SK-N-SH treated with all-trans-retinoic acid at 6 μM for 48 hours (cell line): ENCODE measurements around the gene TXNDC16.

ENCODE experiments used
- ATAC-seq: fragments of 200-7000 bp; cut with Tn5 transposase; 3 replicates; pipeline ENCODE4 v1.9.1; 2020; ENCODE audit warnings: mild to moderate bottlenecking, moderate library complexity
- ARNTL ChIP-seq: fragments of 450-650 bp; formaldehyde crosslinking; IDR thresholded peaks from 2 replicates; pipeline ENCODE4 v1.5.0; 2020; ENCODE audit warnings: low read depth, mild to moderate bottlenecking, moderate library complexity, borderline replicate concordance
- BACH2 ChIP-seq: fragments of 250-450 bp; sonication (Bioruptor Pico); IDR thresholded peaks from 2 replicates; pipeline ENCODE4 v1.9.0; 2021; ENCODE audit warnings: mild to moderate bottlenecking, borderline replicate concordance
- CREB5 ChIP-seq: fragments of 250-450 bp; sonication (Bioruptor Pico); IDR thresholded peaks from 2 replicates; pipeline ENCODE4 v1.5.1; 2020; ENCODE audit warnings: low read depth, mild to moderate bottlenecking, moderate library complexity
- CSRNP3 ChIP-seq: fragments of 250-450 bp; sonication (Bioruptor Pico); IDR thresholded peaks from 2 replicates; pipeline ENCODE4 v1.5.1; 2021; ENCODE audit warnings: mild to moderate bottlenecking, moderate library complexity
- ESRRG ChIP-seq: fragments of 250-450 bp; sonication (Bioruptor Pico); IDR thresholded peaks from 2 replicates; pipeline ENCODE4 v1.6.1; 2021; ENCODE audit warnings: mild to moderate bottlenecking
- ISL1 ChIP-seq: fragments of 250-450 bp; sonication (Bioruptor Pico); IDR thresholded peaks from 2 replicates; pipeline ENCODE4 v2.1.2; 2022; ENCODE audit warnings: mild to moderate bottlenecking, moderate library complexity
- OSR1 ChIP-seq: fragments of 250-450 bp; sonication (Bioruptor Pico); IDR thresholded peaks from 2 replicates; pipeline ENCODE4 v1.8.0; 2022; ENCODE audit warnings: moderate library complexity, mild to moderate bottlenecking, inconsistent platforms
- POU6F1 ChIP-seq: fragments of 250-450 bp; sonication (Bioruptor Pico); IDR thresholded peaks from 2 replicates; pipeline ENCODE4 v1.8.0; 2021; ENCODE audit warnings: low read depth, mild to moderate bottlenecking, moderate library complexity, borderline replicate concordance
- PPARA ChIP-seq: fragments of 250-450 bp; sonication (Bioruptor Pico); IDR thresholded peaks from 2 replicates; pipeline ENCODE4 v1.5.0; 2020; ENCODE audit warnings: mild to moderate bottlenecking, borderline replicate concordance
- RARB ChIP-seq: fragments of 250-450 bp; sonication (Bioruptor Pico); IDR thresholded peaks from 2 replicates; pipeline ENCODE4 v1.8.0; 2021; ENCODE audit warnings: mild to moderate bottlenecking, moderate library complexity
- SNAI2 ChIP-seq: fragments of 250-450 bp; sonication (Bioruptor Pico); IDR thresholded peaks from 2 replicates; pipeline ENCODE4 v1.5.0; 2020; ENCODE audit warnings: mild to moderate bottlenecking, moderate library complexity
- TCF4 ChIP-seq: fragments of 250-450 bp; sonication (Bioruptor Pico); IDR thresholded peaks from 2 replicates; pipeline ENCODE4 v1.8.0; 2021; ENCODE audit warnings: mild to moderate bottlenecking, moderate library complexity, borderline replicate concordance
- TOX ChIP-seq: fragments of 250-450 bp; sonication (Bioruptor Pico); IDR thresholded peaks from 2 replicates; pipeline ENCODE4 v1.8.0; 2021; ENCODE audit warnings: mild to moderate bottlenecking, moderate library complexity, borderline replicate concordance
- TSHZ2 ChIP-seq: fragments of 250-450 bp; sonication (Bioruptor Pico); IDR thresholded peaks from 2 replicates; pipeline ENCODE4 v1.5.0; 2020; ENCODE audit warnings: mild to moderate bottlenecking, moderate library complexity
- ZC3H10 ChIP-seq: fragments of 250-450 bp; sonication (Bioruptor Pico); IDR thresholded peaks from 2 replicates; pipeline ENCODE4 v1.5.1; 2021; ENCODE audit warnings: mild to moderate bottlenecking, moderate library complexity
- ZFP3 ChIP-seq: fragments of 250-450 bp; sonication (Bioruptor Pico); IDR thresholded peaks from 2 replicates; pipeline ENCODE4 v1.5.0; 2020; ENCODE audit warnings: mild to moderate bottlenecking, moderate library complexity
- ZNF565 ChIP-seq: fragments of 450-650 bp; formaldehyde crosslinking; conservative IDR thresholded peaks from 2 replicates; pipeline ENCODE4 v1.5.0; 2020; ENCODE audit warnings: low read depth, mild to moderate bottlenecking, moderate library complexity
- ZNF70 ChIP-seq: fragments of 450-650 bp; formaldehyde crosslinking; IDR thresholded peaks from 2 replicates; pipeline ENCODE4 v1.5.0; 2020; ENCODE audit warnings: mild to moderate bottlenecking, moderate library complexity
- ZNF8 ChIP-seq: fragments of 450-650 bp; formaldehyde crosslinking; IDR thresholded peaks from 2 replicates; pipeline ENCODE4 v1.5.0; 2020; ENCODE audit warnings: mild to moderate bottlenecking, moderate library complexity

TXNDC16 gene

GRCh38 chr14:52413729-52414408 lies 138.4 kb downstream of the TXNDC16 start (continued):
- TF ChIP-seq ZFP3 (CRISPR knock-in tag): no peak
- TF ChIP-seq BACH2 (CRISPR knock-in tag): no peak
- no peak for TF ChIP-seq CSRNP3 (CRISPR knock-in tag)
- TF ChIP-seq TOX (CRISPR knock-in tag): no peak
- no peak for TF ChIP-seq TCF4 (CRISPR knock-in tag)
- TF ChIP-seq RARB (CRISPR knock-in tag): no peak
- TF ChIP-seq ISL1 (CRISPR knock-in tag): no peak

- TF ChIP-seq SNAI2 (CRISPR knock-in tag) (0 out of 2 replicates have a peak, but pooled peaks have one; percentile 33), ISL1 (CRISPR knock-in tag) (peak; percentile 50), TOX (CRISPR knock-in tag) (0 out of 2 replicates have a peak, but pooled peaks have one; percentile 20), PPARA (CRISPR knock-in tag) (no peak)
- ATAC-seq: peak; percentile 81
Measured at GRCh38 chr14:52412426-52412825, 139.9 kb downstream of the TXNDC16 start.

- no peak for TF ChIP-seq SNAI2 (CRISPR knock-in tag)
- no peak for TF ChIP-seq OSR1 (CRISPR knock-in tag)
- TF ChIP-seq TCF4 (CRISPR knock-in tag): no peak
- TF ChIP-seq ARNTL (CRISPR knock-in tag): no peak
- no peak for TF ChIP-seq ZC3H10 (CRISPR knock-in tag)
- no peak for ATAC-seq
Measured at GRCh38 chr14:52405314-52405713, 147.0 kb downstream of the TXNDC16 start.

- TF ChIP-seq TOX (CRISPR knock-in tag) (no peak), TSHZ2 (no peak), ZNF565 (CRISPR knock-in tag) (no peak)
- TF ChIP-seq, all 23 proteins: peak for 0
- no peak; the same call in 1 of the 3 replicates for ATAC-seq
Measured at GRCh38 chr14:52402812-52403526, 149.3 kb downstream of the TXNDC16 start.

- ATAC-seq: no peak
- no peak for TF ChIP-seq CSRNP3 (CRISPR knock-in tag)
- TF ChIP-seq ZNF8 (CRISPR knock-in tag): no peak
- no peak for TF ChIP-seq TCF4 (CRISPR knock-in tag)
- no peak for TF ChIP-seq ESRRG (CRISPR knock-in tag)
- TF ChIP-seq CREB5 (CRISPR knock-in tag): no peak
- TF ChIP-seq POU6F1: no peak
- no peak for TF ChIP-seq BACH2 (CRISPR knock-in tag)
- TF ChIP-seq PPARA (CRISPR knock-in tag): no peak
- no peak for TF ChIP-seq ZC3H10 (CRISPR knock-in tag)
- no peak for TF ChIP-seq TSHZ2
- TF ChIP-seq ZFP3 (CRISPR knock-in tag): no peak
- TF ChIP-seq SNAI2 (CRISPR knock-in tag): no peak
- TF ChIP-seq ZNF70 (CRISPR knock-in tag): no peak
Measured at GRCh38 chr14:52400846-52401245, 151.5 kb downstream of the TXNDC16 start.
